ENCODE measurements around the gene MCFD2.

- TF ChIP-seq CTCF (IDR thresholded peaks at IDR 0.05), result no peak
- TF ChIP-seq POLR2A (IDR thresholded peaks at IDR 0.05), result no peak
Observed at GRCh38 chr2:46952171-46952570, 36.6 kb upstream of the MCFD2 start.

Data from body of pancreas (tissue), 4 donors.